K562 (cell line): ENCODE measurements around the gene ARHGAP32. TPM values are rescaled to one million over a fixed set of nuclear protein-coding genes. Genes with fewer than 3 reads are reported as not detected.

Experiments
- ATAC-seq: fragments of 200-7000 bp; cut with Tn5 transposase; 3 replicates; pipeline ENCODE4 v1.9.1; 2020; ENCODE audit warnings: moderate library complexity
- BruUV-seq: library from RNA; stranded (reverse); fragments of 400-500 nt; replicated peaks from 2 replicates; lab custom pipeline; 2021; lab: Mats Ljungman, UMichigan
- CTCF ChIA-PET: fragments of 300-600 bp; formaldehyde crosslinking; extraction: SDS; loops from one replicate; lab custom pipeline; 2021; ENCODE audit warnings: low intra/inter-chr PET ratio; lab: Yijun Ruan, JAX
- POLR2A ChIA-PET: fragments of 300-600, 350-650 bp; sonication (Branson Sonifier 250); formaldehyde crosslinking; extraction: SDS; loops from one replicate; lab custom pipeline; 2021; ENCODE audit warnings: antibody characterized with exemption, inconsistent platforms; lab: Yijun Ruan, JAX
- DNase-seq, 4 experiments: peaks; one replicate each; pipeline versions ENCODE4 v3.0.0 to v3.0.0-alpha.2; 2011 to 2018; ENCODE audit warnings: low spot score in 3 of 4, mixed read lengths in 3 of 4; ENCODE audit errors: extremely low read depth in 1 of 4
- FAIRE-seq: peaks from 2 replicates; lab custom pipeline; 2011; peaks lifted over from hg19 to GRCh38; lab: Jason Lieb, UNC
- H2AFZ ChIP-seq: 2 replicates; pipeline ENCODE4 v1.6.0; 2011; ENCODE audit warnings: low read depth, low read length, control low read depth, inconsistent platforms
- H3K27ac ChIP-seq: fragments of 200-600 bp; 3 replicates; pipeline ENCODE4 v1.8.0; 2011; ENCODE audit warnings: low read depth, mild to moderate bottlenecking, control low read depth, inconsistent platforms, low read length, moderate library complexity, mixed read lengths; ENCODE audit errors: extremely low read depth
- H3K27me3 ChIP-seq, 2 experiments: fragments of 300-600 bp in 1 of 2; 2 replicates in 1 of 2; 3 replicates in 1 of 2; pipeline versions ENCODE4 v1.6.0 to v1.8.0; 2011; ENCODE audit warnings: inconsistent platforms in 2 of 2, low read length in 2 of 2, mild to moderate bottlenecking in 1 of 2, mixed read lengths in 1 of 2, moderate library complexity in 1 of 2; ENCODE audit not compliant: control insufficient read depth in 2 of 2, insufficient read depth in 2 of 2
- H3K36me3 ChIP-seq: fragments of 300-600 bp; 3 replicates; pipeline ENCODE4 v1.8.0; 2011; ENCODE audit warnings: mild to moderate bottlenecking, low read length, inconsistent platforms; ENCODE audit not compliant: control insufficient read depth, insufficient read depth
- H3K4me1 ChIP-seq, 2 experiments: fragments of 200-600 bp in 1 of 2; replicated peaks in 1 of 2; 2 replicates in 1 of 2; 3 replicates in 1 of 2; pipeline versions ENCODE4 v1.5.1 to v1.8.0; 2011; ENCODE audit warnings: inconsistent platforms in 2 of 2, low read length in 2 of 2, mild to moderate bottlenecking in 1 of 2, mixed read lengths in 1 of 2, moderate library complexity in 1 of 2; ENCODE audit not compliant: control insufficient read depth in 2 of 2, insufficient read depth in 2 of 2
- H3K4me2 ChIP-seq: 2 replicates; pipeline ENCODE4 v1.6.1; 2011; ENCODE audit warnings: low read length, control low read depth, inconsistent platforms, mixed read lengths; ENCODE audit not compliant: insufficient read depth
- H3K4me3 ChIP-seq: fragments of 200-600 bp; sonication (generic), shearing (Covaris generic); 2 replicates; pipeline ENCODE4 v1.5.1; 2016; ENCODE audit warnings: control low read depth, inconsistent platforms
- H3K79me2 ChIP-seq: fragments of 200-600 bp; 3 replicates; pipeline ENCODE4 v1.8.0; 2011; ENCODE audit warnings: low read length, inconsistent platforms; ENCODE audit not compliant: control insufficient read depth, insufficient read depth
- H3K9ac ChIP-seq, 2 experiments: 2 replicates each; pipeline versions ENCODE4 v1.6.0 to v1.6.1; 2011; ENCODE audit warnings: low read depth in 2 of 2, low read length in 2 of 2, control low read depth in 1 of 2, inconsistent platforms in 1 of 2, mild to moderate bottlenecking in 1 of 2, mixed read lengths in 1 of 2; ENCODE audit not compliant: insufficient read depth in 1 of 2
- H3K9me1 ChIP-seq: one replicate; pipeline ENCODE4 v1.6.0; 2011; ENCODE audit warnings: inconsistent platforms, mild to moderate bottlenecking, low read length, moderate library complexity; ENCODE audit not compliant: control insufficient read depth, insufficient read depth
- H3K9me3 ChIP-seq: replicated peaks from 2 replicates; pipeline ENCODE4 v1.5.1; 2011; ENCODE audit warnings: low read depth, low read length, inconsistent platforms; ENCODE audit not compliant: control insufficient read depth, insufficient read depth
- H4K20me1 ChIP-seq: replicated peaks from 2 replicates; pipeline ENCODE4 v1.6.1; 2011; ENCODE audit warnings: low read length, inconsistent platforms, mixed read lengths; ENCODE audit not compliant: control insufficient read depth, insufficient read depth
- GMEB1 ChIP-seq: fragments of 250-450 bp; sonication (Bioruptor Pico); IDR thresholded peaks from 2 replicates; pipeline ENCODE4 v1.4.0; 2020; ENCODE audit warnings: mild to moderate bottlenecking
- GTF2E2 ChIP-seq: fragments of 200-800 bp; sonication (Bioruptor generic); IDR thresholded peaks from 2 replicates; pipeline ENCODE4 v1.6.1; 2016; ENCODE audit warnings: missing genetic modification characterization, missing compliant biosample characterization
- HCFC1 ChIP-seq: IDR thresholded peaks from 2 replicates; pipeline ENCODE4 v1.6.1; 2012; ENCODE audit warnings: low read depth, low read length, improper control_type of control experiment
- LARP7 ChIP-seq: fragments of 450-650 bp; IDR thresholded peaks from 2 replicates; pipeline ENCODE4 v1.6.1; 2016
- LCOR ChIP-seq: sonication (generic); formaldehyde crosslinking; IDR thresholded peaks from 2 replicates; pipeline ENCODE4 v1.8.0; 2022; ENCODE audit warnings: mild to moderate bottlenecking, missing genetic modification reagents
- NEUROD1 ChIP-seq: fragments of 150-350 bp; IDR thresholded peaks from 2 replicates; pipeline ENCODE4 v1.6.1; 2014; ENCODE audit warnings: borderline replicate concordance, low read length, low read depth; ENCODE audit not compliant: partially characterized antibody
- PML ChIP-seq: IDR thresholded peaks from 2 replicates; pipeline ENCODE4 v1.6.1; 2012; ENCODE audit warnings: low read length, inconsistent platforms
- POLR2B ChIP-seq: fragments of 450-650 bp; IDR thresholded peaks from 2 replicates; pipeline ENCODE4 v1.6.1; 2018; ENCODE audit warnings: low read depth; ENCODE audit not compliant: partially characterized antibody
- PPARD ChIP-seq: fragments of 250-450 bp; sonication (Bioruptor Pico); IDR thresholded peaks from 2 replicates; pipeline ENCODE4 v1.8.0; 2022; ENCODE audit warnings: inconsistent platforms, mild to moderate bottlenecking, moderate library complexity
- RBBP5 ChIP-seq: fragments of 200-600 bp; sonication (generic); IDR thresholded peaks from 2 replicates; pipeline ENCODE4 v1.6.1; 2012; ENCODE audit warnings: borderline replicate concordance, mild to moderate bottlenecking, low read length, control low read depth, inconsistent platforms; ENCODE audit not compliant: insufficient read depth, poor library complexity, severe bottlenecking
- STAT5A ChIP-seq: IDR thresholded peaks from 2 replicates; pipeline ENCODE4 v1.6.1; 2012; ENCODE audit warnings: low read length, inconsistent platforms, borderline replicate concordance
- ZNF24 ChIP-seq: fragments of 450-650 bp; IDR thresholded peaks from 2 replicates; pipeline ENCODE4 v1.6.1; 2016
- ZNF696 ChIP-seq: fragments of 250-450 bp; sonication (Bioruptor Pico); conservative IDR thresholded peaks from 2 replicates; pipeline ENCODE4 v1.4.0; 2020; ENCODE audit warnings: mild to moderate bottlenecking, moderate library complexity
- ZNF79 ChIP-seq: fragments of 250-450 bp; sonication (Bioruptor Pico); IDR thresholded peaks from 2 replicates; pipeline ENCODE4 v1.4.0; 2020; ENCODE audit warnings: low read depth, mild to moderate bottlenecking, moderate library complexity
- WGBS: fragments of 100-300 bp; shearing (Covaris generic); methylation state at CpG from one replicate; pipeline ENCODE4 v1.1.6; 2016; ENCODE audit warnings: low coverage, mixed read lengths; ENCODE audit not compliant: insufficient coverage; ENCODE audit errors: missing lambda C conversion rate; 5-methylcytosine and 5-hydroxymethylcytosine counted together
- in situ Hi-C: fragments of 300-500 bp; cut with MboI; formaldehyde crosslinking; loops from 4 replicates; pipeline ENCODE4 v1.15.0; 2018; ENCODE audit warnings: inconsistent platforms, mixed read lengths
- intact Hi-C: fragments of 100-400 bp; cut with micrococcal nuclease; formaldehyde crosslinking; loops from 2 replicates; pipeline ENCODE4 v1.14.2; 2022
- polyA plus RNA-seq, 8 experiments: library from polyadenylated mRNA; depleted of rRNA in 4 of 8; stranded (reverse) in 5 of 8; unstranded in 3 of 8; fragments of >200 nt; fragmentation: Nextera tagmentation in 2 of 8; fragmentation: Illumina TruSeq in 1 of 8; extraction: Ambion mirVana in 2 of 8; extraction: Trizol in 1 of 8; gene quantifications; 2 replicates each; pipeline versions ENCODE4 v1.2.1 to v1.2.3, GENCODE V29; 2011 to 2014; ENCODE audit warnings: inconsistent platforms in 1 of 8, missing spikeins in 1 of 8
- total RNA-seq, 7 experiments: library from RNA; depleted of rRNA in 6 of 7; stranded (reverse); fragments of >200 nt in 6 of 7; fragmentation: Illumina TruSeq in 2 of 7; extraction: Trizol in 2 of 7; gene quantifications; 2 replicates each; pipeline versions ENCODE4 v1.2.1 to v1.2.3, GENCODE V29; 2011 to 2021; ENCODE audit warnings: low replicate concordance in 1 of 7
- TF ChIP-seq, protein P1 (sequence below): fragments of 250-450 bp; sonication (Bioruptor Pico); IDR thresholded peaks from 2 replicates; pipeline ENCODE4 v1.5.0; 2021; ENCODE audit warnings: mild to moderate bottlenecking, moderate library complexity

Gene ARHGAP32
- total and polyA plus RNA-seq, 9 of the 15 experiments (the other 6 are each of a cell fraction or from before 2014, with no cell fraction given): 0.18 TPM; not detected in 8

GRCh38 chr11:128938156-128938885 lies 253.8 kb downstream of the ARHGAP32 start (continued):
- TF ChIP-seq PML (no peak), NEUROD1 (no peak)
- TF ChIP-seq, all 486 proteins: peak for 0

GRCh38 chr11:128937480-128937879 lies 254.6 kb downstream of the ARHGAP32 start:
- Histone ChIP-seq H4K20me1 (no peaks in the 10 kb centered on the region), H3K9ac (no peak overlapping the region), H3K4me3 (no peak overlapping the region), H3K9me1 (no peaks in the 10 kb centered on the region)
- POLR2A ChIA-PET: no interaction called here
- 1% methylated on average over 9 of the region's 9 CpGs for WGBS
- no peak for DNase-seq
- TF ChIP-seq POLR2B: no peak
- no peak for TF ChIP-seq RBBP5
- TF ChIP-seq ZNF24: no peak
- TF ChIP-seq STAT5A: no peak
- no peak for TF ChIP-seq LCOR
- TF ChIP-seq PPARD: no peak
- TF ChIP-seq GMEB1 (CRISPR knock-in tag): no peak
- TF ChIP-seq HCFC1: no peak
- TF ChIP-seq LARP7: no peak
- TF ChIP-seq, protein P1, sequence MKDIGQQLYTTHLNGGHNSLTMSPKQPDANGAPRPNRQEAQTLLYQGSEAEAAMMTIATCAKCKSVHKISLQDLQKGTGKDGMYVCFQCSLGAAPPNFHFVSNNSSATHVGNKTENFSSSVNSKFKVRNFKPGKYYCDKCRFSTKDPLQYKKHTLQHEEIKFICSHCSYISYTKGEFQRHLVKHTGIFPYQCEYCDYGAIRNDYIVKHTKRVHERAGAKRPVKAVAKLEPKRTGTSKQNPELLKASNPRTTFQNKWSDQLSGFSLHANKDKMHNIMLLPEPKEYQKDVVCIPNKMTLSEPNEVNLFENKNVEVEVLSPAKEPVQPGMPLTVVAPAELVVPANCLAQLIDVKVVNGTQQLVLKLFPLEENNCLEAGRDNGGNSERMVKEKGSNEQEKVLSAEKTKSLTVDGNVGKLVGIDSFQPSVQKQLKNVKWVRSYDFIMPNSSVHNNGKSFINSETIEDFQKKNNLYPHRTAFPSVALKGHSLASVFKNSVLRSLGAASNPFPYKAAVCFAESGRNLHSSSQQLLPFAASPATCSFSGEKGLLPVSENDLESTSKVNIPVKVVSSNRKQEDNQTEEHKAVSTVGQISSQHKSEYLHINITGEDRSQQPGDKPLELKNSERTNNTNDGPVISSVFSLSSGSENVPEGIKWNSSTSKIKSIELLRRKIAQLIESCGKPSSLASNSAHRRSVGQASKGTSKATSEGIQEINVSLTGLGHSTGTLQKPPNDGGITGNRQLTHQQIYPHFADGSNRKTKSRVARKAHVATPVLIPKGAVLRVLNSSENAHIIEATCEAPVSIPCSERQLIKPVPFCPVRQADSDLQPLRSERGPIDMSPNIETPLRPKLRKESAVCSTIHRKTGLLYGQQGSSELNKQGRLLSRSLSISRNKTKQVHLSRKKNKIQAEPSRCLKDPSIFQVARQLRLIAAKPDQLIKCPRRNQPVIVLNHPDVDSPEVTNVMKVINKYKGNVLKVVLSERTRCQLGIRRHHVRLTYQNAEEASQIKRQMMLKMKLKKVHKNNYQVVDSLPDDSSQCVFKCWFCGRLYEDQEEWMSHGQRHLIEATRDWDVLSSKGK (CRISPR knock-in tag): no peak
- no peak for TF ChIP-seq GTF2E2 (tag)
- TF ChIP-seq ZNF79: no peak
- TF ChIP-seq ZNF696 (CRISPR knock-in tag): no peak
- TF ChIP-seq, all 486 proteins: peak for 0
- in situ Hi-C loops (no loop called here), intact Hi-C loops (no loop called here)
- H3K27ac ChIP-seq: no peak overlapping the region
- peaks cover 2 to 45% of the 10 kb centered on the region in 2 experiments; a peak in 4 of 5 replicates for H3K27me3 ChIP-seq
- H3K4me2 ChIP-seq: no peak overlapping the region
- ATAC-seq: no peak
- no peaks in the 10 kb centered on the region for H3K9me3 ChIP-seq
- H3K79me2 ChIP-seq: no peaks in the 10 kb centered on the region
- no peak for FAIRE-seq
- no peaks in the 10 kb centered on the region for H3K36me3 ChIP-seq
- BruUV-seq: no TSS peak
- H2AFZ ChIP-seq: no peak overlapping the region
- H3K4me1 ChIP-seq: no peaks in the 10 kb centered on the region
- CTCF ChIA-PET: no interaction called here
